Measurements from ENCODE around the gene EIF6.

EIF6 gene

DNA sequence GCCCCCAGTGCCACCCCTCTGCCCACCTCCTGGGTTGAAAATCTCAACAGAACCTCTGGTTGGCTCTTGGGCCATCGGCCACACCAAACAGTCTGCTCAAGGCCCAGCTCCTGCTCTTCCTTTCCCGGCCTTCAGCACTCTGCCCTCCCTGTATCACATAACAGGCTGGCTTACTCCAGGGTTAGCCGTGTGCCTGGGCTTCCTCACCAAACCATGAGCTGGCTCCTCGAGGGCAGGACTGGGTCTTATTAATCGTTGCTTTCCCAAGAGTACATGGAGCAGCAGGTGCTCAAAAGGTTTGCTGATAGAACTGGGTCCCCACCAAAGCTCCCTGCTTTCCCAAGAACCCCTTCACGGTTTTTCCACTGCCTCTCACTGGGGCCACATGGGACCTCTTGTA is 20.4 kb upstream of the EIF6 start:
- TF ChIP-seq GATA3 (IDR thresholded peaks at IDR 0.05; ENCODE audit: low read depth, low read length), result no peak
- no peak for TF ChIP-seq GATA2 (IDR thresholded peaks at IDR 0.05; ENCODE audit: low read depth, low read length)

DNA sequence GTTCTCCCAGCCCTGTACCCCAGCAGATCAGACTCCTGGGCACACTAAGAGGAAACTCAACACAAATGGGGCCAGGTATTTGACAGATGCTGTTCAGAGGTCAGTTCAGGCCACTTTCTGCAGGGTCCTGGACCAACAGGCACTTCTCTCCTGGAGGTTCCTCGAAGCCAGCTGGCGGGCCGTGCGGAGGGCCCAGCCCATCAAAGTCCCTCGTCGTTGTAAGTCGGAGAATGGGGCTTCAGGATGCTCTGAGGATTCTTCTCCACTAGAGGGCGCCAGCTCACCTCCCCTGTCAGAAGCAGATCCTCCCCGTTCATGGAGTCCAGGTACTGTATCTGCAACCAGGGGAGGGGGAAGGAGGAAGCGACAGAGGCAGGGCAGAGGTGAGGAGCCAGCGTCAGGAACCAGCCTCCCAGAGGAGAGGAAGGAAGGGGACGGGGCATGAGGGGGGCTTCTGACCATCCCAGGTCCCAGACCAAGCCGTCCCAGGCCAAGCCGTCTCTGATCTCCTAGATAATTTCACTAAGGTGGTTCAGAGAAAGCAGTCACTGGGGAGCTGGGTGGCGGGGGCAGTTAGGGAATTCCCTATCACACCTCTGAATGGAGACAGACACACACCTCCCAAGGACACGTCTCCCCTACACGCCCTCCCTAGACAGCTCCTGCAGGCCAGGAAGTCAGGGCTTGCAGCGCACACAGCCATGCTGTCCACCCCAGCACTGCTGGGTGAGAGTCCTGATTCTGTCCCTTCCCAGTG is 19.3 kb upstream of the EIF6 start:
- no peak for TF ChIP-seq GATA2 (IDR thresholded peaks at IDR 0.05; ENCODE audit: low read depth, low read length)
- no peak for TF ChIP-seq GATA3 (IDR thresholded peaks at IDR 0.05; ENCODE audit: low read depth, low read length)

DNA sequence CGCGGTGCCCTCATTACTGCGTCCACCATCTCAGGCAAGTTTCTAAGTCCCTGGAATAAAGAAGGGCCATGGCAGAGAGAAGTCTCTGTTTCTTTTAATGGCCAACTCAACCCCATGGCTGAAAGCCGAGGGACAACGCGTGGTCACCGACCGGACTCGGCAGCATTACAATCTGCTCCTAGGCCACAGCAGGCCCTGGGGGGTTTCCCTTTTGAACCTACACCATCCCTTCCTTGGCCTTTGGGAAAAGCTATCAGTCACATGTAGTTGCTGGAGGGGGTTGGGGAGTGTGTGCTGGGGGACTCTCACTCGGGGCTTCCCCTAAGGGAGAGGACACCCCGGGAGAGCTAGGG is 18.8 kb upstream of the EIF6 start:
- TF ChIP-seq GATA3 (IDR thresholded peaks at IDR 0.05; ENCODE audit: low read depth, low read length) (no peak), GATA2 (IDR thresholded peaks at IDR 0.05; ENCODE audit: low read depth, low read length) (no peak)

DNA sequence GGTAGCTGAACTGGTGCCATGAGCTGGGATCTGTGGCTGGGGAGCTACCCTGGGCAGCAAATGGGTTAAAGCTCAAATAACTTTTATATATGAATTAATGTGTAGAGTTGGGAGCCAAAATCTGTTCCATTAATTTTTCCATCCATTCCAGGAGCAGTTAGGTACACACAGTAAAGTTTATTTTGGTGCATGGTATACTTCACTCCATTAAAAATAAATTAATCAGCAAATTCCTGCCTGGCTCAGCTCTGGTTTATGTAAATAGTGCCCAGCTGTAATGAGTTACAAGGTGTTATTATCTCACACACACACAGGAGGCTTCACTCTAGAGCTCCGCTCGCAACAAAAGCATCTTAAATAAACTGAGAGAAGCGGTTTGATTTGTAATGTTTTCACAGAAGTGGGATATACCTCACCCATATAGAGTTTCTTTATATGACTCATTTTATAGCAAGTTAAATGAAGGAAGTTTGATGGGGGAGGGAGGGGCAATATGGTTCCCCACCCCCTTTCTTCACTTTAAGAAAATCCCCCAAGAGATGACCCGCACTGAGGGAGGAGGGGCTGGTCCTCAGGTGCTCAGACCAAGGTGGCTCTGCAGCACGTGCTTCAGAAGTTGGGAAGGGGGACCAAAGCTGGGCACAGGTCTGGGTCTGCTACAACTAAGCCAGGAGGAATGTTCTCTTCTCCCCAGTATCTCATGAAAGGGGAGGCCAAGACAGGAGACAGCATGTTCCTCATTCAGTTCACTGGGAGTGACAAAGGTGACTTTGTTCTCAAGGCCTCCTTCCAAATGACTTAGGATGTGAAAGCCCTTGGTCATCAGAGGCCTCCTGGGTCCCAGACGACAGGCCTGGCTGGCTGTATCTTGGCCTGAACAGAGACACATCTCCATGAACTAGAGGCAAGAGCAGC is 18.1 kb upstream of the EIF6 start:
- no peak for TF ChIP-seq GATA2 (IDR thresholded peaks at IDR 0.05; ENCODE audit: low read depth, low read length)
- no peak for TF ChIP-seq GATA3 (IDR thresholded peaks at IDR 0.05; ENCODE audit: low read depth, low read length)

DNA sequence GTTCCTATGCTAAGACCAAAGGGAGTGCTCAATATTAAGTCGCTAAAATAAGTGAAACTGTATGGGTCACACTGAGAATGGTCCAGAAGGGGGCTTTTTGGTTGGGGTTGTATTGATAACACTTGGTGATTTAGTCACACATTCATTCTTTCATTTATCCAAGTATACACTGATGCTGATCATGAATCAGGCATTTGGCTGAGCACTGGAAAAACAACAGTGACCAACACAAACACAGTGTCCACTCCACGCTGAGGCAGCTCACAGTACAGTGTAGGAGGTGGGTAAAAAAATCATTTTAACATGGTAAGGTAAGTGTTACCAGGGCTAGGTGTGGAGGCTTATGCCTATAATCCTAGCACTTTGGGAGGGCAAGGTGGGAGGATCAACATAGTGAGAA is 16.9 kb upstream of the EIF6 start:
- TF ChIP-seq GATA3 (IDR thresholded peaks at IDR 0.05; ENCODE audit: low read depth, low read length) (no peak), GATA2 (IDR thresholded peaks at IDR 0.05; ENCODE audit: low read depth, low read length) (no peak)

DNA sequence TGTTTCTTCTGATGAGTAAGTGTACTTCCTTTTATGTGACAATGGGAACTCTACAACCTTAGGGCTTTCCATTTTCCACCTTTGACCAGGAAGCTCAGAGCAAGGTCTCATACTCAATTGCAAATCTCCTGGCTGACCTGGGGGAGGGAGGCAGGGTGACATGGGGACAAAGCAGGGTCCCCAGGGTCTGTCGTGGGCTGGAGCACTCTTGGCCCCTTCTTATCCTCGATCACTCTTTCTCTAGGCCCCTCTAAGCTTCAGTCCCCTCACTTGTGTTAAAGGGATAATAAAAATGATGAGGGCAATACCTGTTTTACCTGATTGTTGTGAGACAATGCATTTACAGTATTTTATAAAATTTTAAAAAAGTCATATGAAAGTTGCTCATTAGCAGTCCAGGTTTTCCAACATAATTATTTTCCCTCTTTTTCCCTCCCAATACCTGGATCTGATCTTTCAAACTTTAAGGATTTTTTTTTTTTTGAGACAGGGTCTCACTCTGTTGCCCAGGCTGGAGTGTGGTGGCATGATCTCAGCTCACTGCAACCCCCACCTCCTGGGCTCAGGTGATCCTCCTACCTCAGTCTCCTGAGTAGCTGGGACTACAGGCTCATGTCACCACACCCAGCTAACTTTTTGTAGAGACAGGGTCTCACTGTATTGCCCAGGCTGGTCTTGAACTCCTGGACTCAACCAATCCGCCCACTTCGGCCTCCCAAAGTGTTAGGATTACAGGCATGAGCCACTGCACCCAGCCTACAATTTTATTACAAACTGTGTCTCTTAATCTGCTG is 16.1 kb upstream of the EIF6 start:
- TF ChIP-seq GATA2 (IDR thresholded peaks at IDR 0.05; ENCODE audit: low read depth, low read length), result no peak
- no peak for TF ChIP-seq GATA3 (IDR thresholded peaks at IDR 0.05; ENCODE audit: low read depth, low read length)

DNA sequence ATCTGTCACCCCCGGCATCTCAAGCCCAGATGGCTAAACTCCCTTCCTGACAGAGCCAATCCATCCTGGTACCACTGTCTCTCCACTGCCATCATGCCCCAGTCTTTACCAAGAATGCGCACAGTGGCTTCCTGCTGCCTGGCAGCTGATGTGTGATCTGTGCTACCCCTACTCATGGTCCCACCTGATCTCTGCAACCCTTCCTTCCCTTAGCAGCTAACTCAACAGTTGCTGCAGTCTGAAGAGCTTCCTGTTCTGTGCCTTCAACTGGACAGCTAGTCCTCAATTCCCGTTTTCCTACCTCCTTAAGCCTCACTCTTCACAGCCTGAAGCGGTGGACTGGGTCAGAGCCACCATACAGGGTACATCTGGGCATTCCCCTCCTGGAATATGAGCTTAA is 15.2 kb upstream of the EIF6 start:
- TF ChIP-seq GATA3 (IDR thresholded peaks at IDR 0.05; ENCODE audit: low read depth, low read length) (no peak), GATA2 (IDR thresholded peaks at IDR 0.05; ENCODE audit: low read depth, low read length) (no peak)

DNA sequence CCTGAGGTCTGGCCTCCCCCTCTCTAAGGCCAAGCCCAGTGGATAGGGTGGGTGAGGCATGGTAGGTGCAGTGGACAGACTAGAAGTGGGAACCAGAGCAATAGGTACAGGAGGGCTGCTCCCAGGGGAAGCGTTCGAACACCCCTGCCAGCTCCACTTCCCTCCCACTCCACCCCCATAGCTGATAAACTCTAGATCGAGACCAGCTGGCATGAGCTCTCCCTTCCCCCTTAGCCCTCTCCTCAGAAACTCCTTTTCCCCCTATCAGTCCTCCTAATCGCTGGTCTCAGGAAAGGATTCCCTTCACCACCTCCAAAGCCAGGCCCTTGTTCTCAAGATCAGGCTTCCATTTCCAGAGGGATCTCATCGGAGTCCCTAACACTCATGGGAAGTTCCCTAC is 13.7 kb upstream of the EIF6 start:
- TF ChIP-seq GATA3 (IDR thresholded peaks at IDR 0.05; ENCODE audit: low read depth, low read length), result no peak
- no peak for TF ChIP-seq GATA2 (IDR thresholded peaks at IDR 0.05; ENCODE audit: low read depth, low read length)

DNA sequence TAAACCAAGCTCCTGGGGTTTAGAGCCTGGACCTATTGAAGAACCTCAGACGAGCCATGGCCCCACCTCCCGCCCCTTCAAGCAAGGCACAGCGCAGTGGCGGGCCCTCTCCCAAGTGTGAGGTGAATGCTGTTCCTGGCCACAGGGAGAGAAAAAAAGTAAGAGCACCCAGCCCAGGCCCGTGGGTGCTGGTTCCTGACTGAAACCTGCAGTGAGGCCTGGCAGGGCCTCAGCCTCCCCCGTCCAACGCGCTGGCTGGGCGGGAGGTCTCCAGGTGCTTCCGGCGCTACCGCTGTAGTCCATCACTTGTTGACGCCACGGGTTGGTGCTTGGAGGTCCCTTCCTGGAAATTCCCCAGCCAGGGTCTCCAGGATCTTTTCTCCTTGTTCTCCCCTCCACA is 13.2 kb upstream of the EIF6 start:
- TF ChIP-seq GATA2 (IDR thresholded peaks at IDR 0.05; ENCODE audit: low read depth, low read length), result no peak

DNA sequence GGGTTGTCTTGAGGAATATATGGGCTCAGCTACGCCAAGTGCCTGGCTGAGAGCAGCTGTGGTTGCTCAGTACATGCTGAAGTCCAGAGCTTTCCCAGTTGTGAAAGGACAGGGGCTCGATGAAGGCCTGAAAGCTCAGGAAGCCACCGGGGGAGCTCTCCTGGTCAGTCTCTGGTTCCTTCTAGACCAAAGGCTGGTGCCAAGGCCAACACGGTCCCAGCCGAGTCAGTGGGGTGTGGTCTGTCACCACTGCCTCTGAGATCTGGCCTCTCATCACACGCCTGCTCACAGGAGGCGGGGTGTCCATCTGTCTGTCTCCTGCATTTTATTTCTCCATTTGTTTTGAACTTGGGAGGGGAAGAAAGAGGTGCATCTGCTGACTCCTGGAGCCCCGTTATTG is 12.6 kb upstream of the EIF6 start:
- TF ChIP-seq GATA3 (IDR thresholded peaks at IDR 0.05; ENCODE audit: low read depth, low read length) (no peak), GATA2 (IDR thresholded peaks at IDR 0.05; ENCODE audit: low read depth, low read length) (no peak)

DNA sequence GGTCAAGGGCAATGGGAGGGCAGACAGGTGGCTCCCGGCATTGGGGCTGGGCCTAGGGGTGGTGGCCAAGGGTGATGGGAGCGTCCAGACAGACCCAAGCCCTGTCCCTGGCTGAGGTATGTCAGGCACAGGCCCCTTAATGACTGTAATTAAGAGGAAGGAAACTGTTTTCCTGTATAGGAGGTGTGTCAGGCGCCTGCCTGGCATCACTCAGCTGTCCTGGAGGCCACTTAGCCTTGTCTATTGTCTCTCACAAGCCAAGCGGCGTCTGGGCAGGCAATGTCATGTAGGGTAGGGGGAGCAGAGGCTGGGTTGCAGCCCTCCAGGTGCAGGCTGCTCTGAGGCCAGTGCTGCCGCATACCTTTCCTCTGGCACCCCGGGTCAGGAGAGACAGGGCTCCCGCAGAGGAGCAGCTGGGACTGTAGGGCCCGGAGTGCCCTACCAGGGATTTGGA is 11.6 kb upstream of the EIF6 start:
- TF ChIP-seq GATA3 (IDR thresholded peaks at IDR 0.05; ENCODE audit: low read depth, low read length), result no peak
- no peak for TF ChIP-seq GATA2 (IDR thresholded peaks at IDR 0.05; ENCODE audit: low read depth, low read length)

DNA sequence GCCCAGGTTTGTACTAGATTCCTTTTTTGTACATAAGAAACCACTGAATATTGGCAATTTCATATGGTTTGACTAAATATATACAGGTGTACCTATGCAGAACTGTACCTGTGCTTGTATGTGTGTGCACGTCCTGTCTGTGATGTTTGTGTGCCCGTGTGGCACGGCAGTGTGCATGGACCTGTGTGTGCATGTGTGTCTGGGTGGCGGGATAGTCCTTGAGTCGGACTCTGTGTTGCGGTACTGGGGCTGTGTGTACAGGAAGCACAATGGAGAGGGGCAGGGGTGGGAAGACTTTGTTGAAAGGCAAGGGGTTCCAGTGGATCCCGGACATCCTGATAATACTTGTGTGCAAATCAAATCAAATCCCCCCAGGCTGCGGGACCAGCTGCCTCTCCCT is 11.1 kb upstream of the EIF6 start:
- TF ChIP-seq GATA2 (IDR thresholded peaks at IDR 0.05; ENCODE audit: low read depth, low read length), result no peak
- no peak for TF ChIP-seq GATA3 (IDR thresholded peaks at IDR 0.05; ENCODE audit: low read depth, low read length)

DNA sequence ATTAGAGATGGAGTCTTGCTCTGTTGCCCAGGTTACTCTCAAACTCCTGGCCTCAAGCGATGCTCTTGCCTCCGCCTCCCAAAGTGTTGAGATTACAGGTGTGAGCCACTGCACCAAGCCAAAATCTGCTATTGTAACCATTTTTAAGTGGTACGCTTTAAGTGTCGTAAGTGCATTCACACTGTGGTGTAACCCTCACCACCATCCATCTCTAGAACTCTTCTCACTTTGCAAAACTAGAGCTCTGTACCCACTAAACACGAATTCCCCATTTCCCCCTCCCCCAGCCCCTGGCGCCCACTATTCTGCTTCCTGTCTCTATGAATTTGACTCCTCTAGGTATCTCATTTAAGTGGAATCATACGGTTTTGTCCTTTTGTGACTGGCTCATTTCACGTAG is 10.5 kb upstream of the EIF6 start:
- TF ChIP-seq GATA2 (IDR thresholded peaks at IDR 0.05; ENCODE audit: low read depth, low read length) (no peak), GATA3 (IDR thresholded peaks at IDR 0.05; ENCODE audit: low read depth, low read length) (no peak)

DNA sequence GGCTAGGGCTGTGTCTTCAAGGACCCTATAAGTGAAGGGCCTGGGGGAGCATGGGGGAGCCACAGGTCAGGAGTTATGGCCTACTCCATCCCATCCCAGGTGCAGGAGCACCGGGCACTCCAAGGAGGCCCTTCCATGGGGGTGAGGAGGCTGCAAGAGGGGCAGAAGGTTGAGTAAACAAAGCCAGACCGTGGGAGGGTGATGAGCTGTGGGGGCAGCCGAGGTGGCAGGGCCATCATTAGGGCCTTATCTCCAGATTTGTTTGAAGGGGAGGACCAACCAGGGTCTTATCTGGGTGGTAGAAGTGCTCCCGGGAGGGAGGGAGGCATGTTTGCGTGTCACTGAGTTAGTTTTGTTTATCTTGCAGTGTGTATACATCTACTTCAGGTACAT is 9.7 kb upstream of the EIF6 start:
- TF ChIP-seq GATA2 (IDR thresholded peaks at IDR 0.05; ENCODE audit: low read depth, low read length) (no peak), GATA3 (IDR thresholded peaks at IDR 0.05; ENCODE audit: low read depth, low read length) (no peak)

Data from SH-SY5Y (cell line).